Tibial artery (tissue), 4 donors: ENCODE results near the gene NR2C1.

Experiments used
- DNase-seq, 2 donors: peaks; one replicate each; pipeline ENCODE4 v3.0.0-alpha.2; 2019
- H3K27ac ChIP-seq, 2 donors: fragments of 200-600 bp; sonication (generic) in 1 of 2; 1 replicate in 1 of 2; 2 replicates in 1 of 2; pipeline ENCODE4 v1.5.1; 2018 to 2019; ENCODE audit warnings: mild to moderate bottlenecking in 1 of 2
- H3K27me3 ChIP-seq, 2 donors: fragments of 200-600 bp; sonication (generic) in 1 of 2; one replicate each; pipeline versions ENCODE4 v1.5.1 to v1.6.0; 2016 to 2019
- H3K36me3 ChIP-seq, 3 donors: fragments of 200-600 bp; sonication (generic) in 2 of 3; one replicate each; pipeline ENCODE4 v1.5.1; 2016 to 2019; ENCODE audit warnings: mild to moderate bottlenecking in 2 of 3
- H3K4me1 ChIP-seq, 4 donors: fragments of 200-600 bp; sonication (generic) in 2 of 4; 1 replicate in 3 of 4; 2 replicates in 1 of 4; pipeline ENCODE4 v1.5.1; 2016 to 2019
- H3K4me3 ChIP-seq, 2 donors: fragments of 200-600 bp; sonication (generic) in 1 of 2; 1 replicate in 1 of 2; 2 replicates in 1 of 2; pipeline ENCODE4 v1.5.1; 2018 to 2019; ENCODE audit warnings: mild to moderate bottlenecking in 2 of 2
- H3K9me3 ChIP-seq, 3 donors: fragments of 200-600 bp; sonication (generic) in 1 of 3; one replicate each; pipeline ENCODE4 v1.5.1; 2016 to 2019
- intact Hi-C: fragments of 100-400 bp; cut with DNase I; formaldehyde crosslinking; loops from one replicate; pipeline ENCODE4 v1.15.0; 2023; ENCODE audit warnings: low total_unique reads
- TF ChIP-seq, protein P1 (sequence below), 2 experiments: fragments of 200-600 bp in 1 of 2; fragments of 450-650 bp in 1 of 2; IDR thresholded peaks; one replicate each; pipeline ENCODE4 v1.5.1; 2017 to 2019; ENCODE audit warnings: antibody characterized with exemption in 2 of 2, mild to moderate bottlenecking in 1 of 2, moderate library complexity in 1 of 2

The NR2C1 gene

DNA sequence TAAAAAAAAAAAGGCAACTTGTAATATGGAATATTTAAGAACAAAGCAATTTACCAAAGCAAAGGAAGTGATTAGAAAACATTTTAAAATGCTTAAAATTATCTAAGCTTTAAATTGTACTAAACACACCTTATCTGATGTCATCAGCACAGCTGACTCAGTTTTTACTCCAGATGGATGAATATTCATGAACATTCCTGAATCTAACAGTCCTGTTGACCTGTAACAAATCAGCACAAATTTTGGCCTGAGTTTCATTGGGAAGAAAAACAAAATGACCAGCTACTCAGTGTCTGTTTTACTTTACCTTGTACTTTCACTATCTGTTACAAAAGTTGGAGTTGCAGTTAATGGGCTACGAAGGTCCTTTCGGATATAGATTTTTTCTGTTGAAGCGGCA, 16.0 kb downstream of the NR2C1 start:
- DNase-seq: no peak
- no peaks in the 10 kb centered on the region for H3K4me1 ChIP-seq
- intact Hi-C loops: no loop called here
- H3K27ac ChIP-seq: no peak overlapping the region
- no peaks in the 10 kb centered on the region for H3K27me3 ChIP-seq
- peaks cover 76 to 83% (median 82%) of the 10 kb centered on the region in 3 donors for H3K36me3 ChIP-seq
- no peak overlapping the region for H3K4me3 ChIP-seq
- no peaks in the 10 kb centered on the region for H3K9me3 ChIP-seq
- TF ChIP-seq, protein P1, sequence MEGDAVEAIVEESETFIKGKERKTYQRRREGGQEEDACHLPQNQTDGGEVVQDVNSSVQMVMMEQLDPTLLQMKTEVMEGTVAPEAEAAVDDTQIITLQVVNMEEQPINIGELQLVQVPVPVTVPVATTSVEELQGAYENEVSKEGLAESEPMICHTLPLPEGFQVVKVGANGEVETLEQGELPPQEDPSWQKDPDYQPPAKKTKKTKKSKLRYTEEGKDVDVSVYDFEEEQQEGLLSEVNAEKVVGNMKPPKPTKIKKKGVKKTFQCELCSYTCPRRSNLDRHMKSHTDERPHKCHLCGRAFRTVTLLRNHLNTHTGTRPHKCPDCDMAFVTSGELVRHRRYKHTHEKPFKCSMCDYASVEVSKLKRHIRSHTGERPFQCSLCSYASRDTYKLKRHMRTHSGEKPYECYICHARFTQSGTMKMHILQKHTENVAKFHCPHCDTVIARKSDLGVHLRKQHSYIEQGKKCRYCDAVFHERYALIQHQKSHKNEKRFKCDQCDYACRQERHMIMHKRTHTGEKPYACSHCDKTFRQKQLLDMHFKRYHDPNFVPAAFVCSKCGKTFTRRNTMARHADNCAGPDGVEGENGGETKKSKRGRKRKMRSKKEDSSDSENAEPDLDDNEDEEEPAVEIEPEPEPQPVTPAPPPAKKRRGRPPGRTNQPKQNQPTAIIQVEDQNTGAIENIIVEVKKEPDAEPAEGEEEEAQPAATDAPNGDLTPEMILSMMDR (IDR thresholded peaks at IDR 0.05): no peak

DNA sequence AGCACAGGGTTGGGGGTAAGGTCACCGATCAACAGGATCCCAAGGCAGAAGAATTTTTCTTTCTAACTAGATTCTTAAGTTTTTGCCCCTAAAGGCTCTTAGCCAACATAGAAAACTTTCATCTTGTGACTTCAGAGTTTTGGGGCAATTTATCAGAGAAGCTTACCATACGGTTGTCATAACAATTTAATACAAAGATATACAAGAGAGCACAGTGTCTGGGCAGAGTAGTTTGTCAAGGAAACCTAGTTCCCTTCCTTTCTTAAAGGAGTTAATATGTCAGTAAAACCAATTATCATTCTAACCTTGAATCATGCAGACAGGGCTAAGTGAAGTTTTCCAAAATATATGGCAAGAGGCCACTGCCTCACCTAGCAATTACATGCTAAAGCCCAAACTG, 18.4 kb downstream of the NR2C1 start:
- intact Hi-C loops: no loop called here
- Histone ChIP-seq H3K4me3 (no peak overlapping the region), H3K9me3 (no peaks in the 10 kb centered on the region), H3K4me1 (no peaks in the 10 kb centered on the region), H3K36me3 (peaks cover 62 to 80% (median 78%) of the 10 kb centered on the region in 3 donors), H3K27ac (no peak overlapping the region), H3K27me3 (no peaks in the 10 kb centered on the region)
- DNase-seq: no peak
- TF ChIP-seq, protein P1 (IDR thresholded peaks at IDR 0.05): no peak

DNA sequence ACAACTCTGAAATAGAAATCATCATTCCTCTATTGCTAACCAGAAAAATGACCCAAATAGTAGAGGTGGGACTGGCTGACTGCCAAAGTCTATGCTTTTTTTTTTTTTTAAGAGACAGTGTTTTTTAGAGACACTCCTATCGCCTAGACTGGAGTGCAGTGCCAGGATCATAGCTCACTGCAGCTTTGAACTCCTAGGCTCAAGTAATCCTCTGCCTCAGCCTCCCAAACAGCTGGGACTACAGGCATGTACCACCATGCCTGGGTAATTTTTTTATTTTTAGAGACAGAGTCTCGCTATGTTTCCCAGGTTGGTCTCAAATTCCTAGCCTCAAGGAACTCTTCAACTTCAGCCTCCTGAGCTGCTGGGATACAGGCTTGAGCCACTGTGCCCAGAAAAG, 19.2 kb downstream of the NR2C1 start:
- H3K27me3 ChIP-seq: no peaks in the 10 kb centered on the region
- no peak overlapping the region for H3K27ac ChIP-seq
- H3K4me3 ChIP-seq: no peak overlapping the region
- no peaks in the 10 kb centered on the region for H3K4me1 ChIP-seq
- TF ChIP-seq, protein P1 (IDR thresholded peaks at IDR 0.05): no peak
- DNase-seq: no peak
- no peaks in the 10 kb centered on the region for H3K9me3 ChIP-seq
- peaks cover 58 to 80% (median 79%) of the 10 kb centered on the region in 3 donors for H3K36me3 ChIP-seq
- intact Hi-C loops: no loop called here

DNA sequence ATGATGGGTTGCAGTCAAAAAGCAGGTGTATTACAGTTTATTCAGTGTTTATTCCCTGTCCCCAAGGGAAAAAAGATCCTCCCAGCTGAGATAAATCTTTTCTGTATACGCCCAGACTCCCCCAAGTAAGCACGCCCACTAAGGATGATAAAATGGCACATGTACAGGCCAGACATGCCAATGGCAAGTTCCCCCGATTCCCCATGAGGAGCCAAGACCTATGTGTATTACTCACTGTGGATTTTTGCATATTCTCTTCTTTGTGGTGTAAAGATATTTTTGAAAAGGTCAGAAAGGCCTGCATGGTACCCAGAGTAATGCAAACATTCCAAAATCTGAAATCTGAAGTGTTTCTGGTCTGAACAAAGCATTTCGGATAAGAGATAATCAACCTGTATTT, 22.2 kb downstream of the NR2C1 start:
- no peaks in the 10 kb centered on the region for H3K27me3 ChIP-seq
- peaks cover 51 to 73% (median 67%) of the 10 kb centered on the region in 3 donors for H3K36me3 ChIP-seq
- no peak overlapping the region for H3K4me3 ChIP-seq
- TF ChIP-seq, protein P1 (IDR thresholded peaks at IDR 0.05): no peak
- DNase-seq: no peak
- no peaks in the 10 kb centered on the region for H3K4me1 ChIP-seq
- H3K27ac ChIP-seq: no peak overlapping the region
- no peaks in the 10 kb centered on the region for H3K9me3 ChIP-seq
- intact Hi-C loops: no loop called here

DNA sequence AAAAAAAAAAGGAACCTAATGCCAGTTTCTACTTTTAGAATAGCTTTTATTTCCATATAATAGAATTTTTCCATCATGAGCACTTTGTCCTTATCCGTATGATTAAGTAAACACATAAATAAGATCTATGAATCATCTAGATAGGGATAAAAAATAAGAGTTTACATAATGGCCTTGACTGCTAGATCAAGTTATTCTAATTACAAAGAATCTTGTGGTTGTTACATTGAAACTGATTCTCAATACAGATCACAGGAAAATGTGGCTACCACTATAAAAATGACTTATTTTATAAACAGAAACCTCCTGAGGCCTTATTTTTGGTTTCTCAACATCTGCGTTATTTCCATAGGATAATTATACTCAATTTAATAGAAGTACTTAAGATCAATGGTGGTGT, 35.5 kb downstream of the NR2C1 start:
- Histone ChIP-seq H3K9me3 (no peaks in the 10 kb centered on the region), H3K36me3 (peaks cover 24 to 69% (median 35%) of the 10 kb centered on the region in 3 donors), H3K27me3 (no peaks in the 10 kb centered on the region), H3K4me3 (no peak overlapping the region), H3K27ac (no peak overlapping the region), H3K4me1 (no peaks in the 10 kb centered on the region)
- TF ChIP-seq, protein P1 (IDR thresholded peaks at IDR 0.05): no peak
- intact Hi-C loops: no loop called here
- no peak for DNase-seq

DNA sequence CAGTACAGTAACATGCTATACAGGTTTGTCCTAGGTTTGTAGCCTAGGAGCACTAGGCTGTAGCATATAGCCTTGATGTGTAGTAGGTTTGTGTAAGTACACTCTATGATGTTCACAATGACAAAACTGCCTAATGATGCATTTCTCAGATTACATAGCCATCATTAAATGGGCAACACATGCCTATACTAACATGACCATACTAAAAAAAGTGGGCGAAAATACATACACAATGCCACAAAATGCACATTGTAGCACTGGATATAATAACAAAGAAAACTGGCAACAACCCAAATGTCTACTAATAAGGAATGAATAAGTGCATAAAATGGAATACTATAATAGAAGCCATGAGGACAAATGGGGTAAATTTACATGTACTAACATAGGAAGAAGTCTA, 38.7 kb downstream of the NR2C1 start:
- Histone ChIP-seq H3K36me3 (peaks cover 31 to 70% (median 35%) of the 10 kb centered on the region in 3 donors), H3K27me3 (no peaks in the 10 kb centered on the region), H3K27ac (no peak overlapping the region), H3K9me3 (no peaks in the 10 kb centered on the region), H3K4me1 (no peaks in the 10 kb centered on the region), H3K4me3 (no peak overlapping the region)
- no peak for DNase-seq
- TF ChIP-seq, protein P1 (IDR thresholded peaks at IDR 0.05): no peak
- intact Hi-C loops: no loop called here
